HG02642 (cell line): ENCODE data around the gene LRRN1.

Source experiments
- ATAC-seq: cut with Tn5 transposase; IDR thresholded peaks from one replicate; pipeline ENCODE4 v1.9.1; 2021; ENCODE audit warnings: mild to moderate bottlenecking; ENCODE audit not compliant: unreplicated experiment, poor library complexity

LRRN1 gene

GRCh38 chr3:3799173-3800079 lies at the start of gene LRRN1:
TSS of gene LRRN1 (plus strand) at chr3:3799431. CDS start at chr3:3844642, 45,211 bp downstream.
- peak; percentile 36 for ATAC-seq

- ATAC-seq: no peak
These were observed 45.8 kb upstream of the LRRN1 start for GRCh38 chr3:3753416-3753815.

- no peak for ATAC-seq
These were observed 33.6 kb upstream of the LRRN1 start for GRCh38 chr3:3765661-3766060.

- ATAC-seq: no peak
These were observed 33.1 kb upstream of the LRRN1 start for GRCh38 chr3:3766140-3766539.

GRCh38 chr3:3771094-3771493 lies 28.1 kb upstream of the LRRN1 start:
- no peak for ATAC-seq

- no peak for ATAC-seq
These were observed 27.7 kb upstream of the LRRN1 start for GRCh38 chr3:3771567-3771966.

- ATAC-seq: no peak
These were observed 26.9 kb upstream of the LRRN1 start for GRCh38 chr3:3772338-3772737.

GRCh38 chr3:3772920-3773319 lies 26.3 kb upstream of the LRRN1 start:
- no peak for ATAC-seq

GRCh38 chr3:3776607-3777006 lies 22.6 kb upstream of the LRRN1 start:
- no peak for ATAC-seq

GRCh38 chr3:3778216-3778615 lies 21.0 kb upstream of the LRRN1 start:
- ATAC-seq: no peak

GRCh38 chr3:3778641-3779270 lies 20.5 kb upstream of the LRRN1 start:
- no peak for ATAC-seq

GRCh38 chr3:3782457-3782856 lies 16.8 kb upstream of the LRRN1 start:
- no peak for ATAC-seq

GRCh38 chr3:3783210-3783609 lies 16.0 kb upstream of the LRRN1 start:
- ATAC-seq: no peak

GRCh38 chr3:3783696-3784095 lies 15.5 kb upstream of the LRRN1 start:
- ATAC-seq: no peak

GRCh38 chr3:3792391-3792790 lies 6.8 kb upstream of the LRRN1 start:
- ATAC-seq: no peak

GRCh38 chr3:3798631-3799113 lies 559 bp upstream of the LRRN1 start:
- ATAC-seq: peak; percentile 33

- no peak for ATAC-seq
These were observed 837 bp downstream of the LRRN1 start for GRCh38 chr3:3800080-3800455.

GRCh38 chr3:3800685-3801493 lies 1.7 kb downstream of the LRRN1 start:
- no peak for ATAC-seq

- ATAC-seq: no peak
These were observed 2.2 kb downstream of the LRRN1 start for GRCh38 chr3:3801494-3801841.

- ATAC-seq: no peak
These were observed 2.8 kb downstream of the LRRN1 start for GRCh38 chr3:3802046-3802445.

- ATAC-seq: no peak
These were observed 5.3 kb downstream of the LRRN1 start for GRCh38 chr3:3804560-3804959.
